ENCODE results near the gene TMEM167A.
"Not testable (repeated sequence)": the region's sequence is repeated elsewhere in the genome, so short reads cannot be mapped to it uniquely, and the experiment has no call there.

Gene TMEM167A

DNA sequence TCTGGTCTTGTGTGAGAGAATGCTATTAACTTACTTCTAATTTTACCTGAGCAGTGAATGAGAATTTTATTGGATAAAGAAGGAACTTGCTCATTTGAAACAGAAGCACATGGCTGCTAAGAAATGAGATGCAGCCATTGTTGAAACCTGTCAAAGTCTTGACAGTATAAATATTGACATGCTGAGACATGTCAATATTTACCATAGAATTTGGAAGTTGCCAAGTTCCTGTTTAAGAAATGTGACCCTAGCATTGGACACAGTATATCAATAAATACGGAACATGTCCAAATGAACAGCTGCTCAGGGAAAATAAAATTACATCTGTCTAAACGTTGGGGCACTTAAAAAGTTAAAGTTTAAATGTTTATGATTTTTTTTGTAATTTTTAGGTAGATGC is 7.9 kb upstream of the TMEM167A start:
- no peak for DNase-seq (ENCODE audit: low read depth)

DNA sequence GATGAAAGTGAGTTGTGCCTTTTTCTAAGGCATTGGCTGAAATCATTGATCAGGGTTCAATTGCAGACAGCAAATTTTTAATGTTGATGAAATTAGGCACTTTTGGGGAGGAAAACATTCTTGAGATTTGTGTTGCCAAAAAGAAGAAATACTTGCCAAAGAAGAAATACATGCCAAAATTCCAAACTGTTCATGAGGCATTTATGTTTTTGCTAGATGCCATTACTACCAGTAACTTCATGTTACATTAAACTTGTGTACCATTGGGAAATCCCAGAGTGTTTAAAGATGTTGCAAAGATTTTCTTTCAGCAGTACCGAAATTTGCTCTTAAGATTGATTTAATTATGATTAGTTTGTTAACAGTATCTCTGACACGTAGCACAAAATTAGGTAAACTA is 7.1 kb upstream of the TMEM167A start:
- no peak for DNase-seq (ENCODE audit: low read depth)

DNA sequence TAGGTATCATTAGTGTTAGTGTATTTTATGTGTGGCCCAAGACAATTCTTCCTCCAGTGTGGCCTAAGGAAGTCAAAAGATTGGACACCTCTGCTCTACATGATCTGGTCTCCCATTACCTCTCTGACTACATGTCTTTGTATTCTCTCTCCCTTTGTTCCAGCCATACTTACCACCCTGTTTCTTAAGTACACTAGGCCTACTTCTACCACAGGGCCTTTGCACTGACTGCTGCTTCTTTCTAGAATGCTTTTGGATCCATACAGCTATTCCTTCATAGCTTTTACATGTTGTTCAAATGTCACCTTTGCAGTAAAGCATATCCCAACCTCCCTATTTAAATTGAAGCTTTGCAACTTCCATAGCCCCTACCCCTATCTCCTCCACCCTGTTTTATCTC is 5.6 kb upstream of the TMEM167A start:
- no peak for DNase-seq (ENCODE audit: low read depth)

DNA sequence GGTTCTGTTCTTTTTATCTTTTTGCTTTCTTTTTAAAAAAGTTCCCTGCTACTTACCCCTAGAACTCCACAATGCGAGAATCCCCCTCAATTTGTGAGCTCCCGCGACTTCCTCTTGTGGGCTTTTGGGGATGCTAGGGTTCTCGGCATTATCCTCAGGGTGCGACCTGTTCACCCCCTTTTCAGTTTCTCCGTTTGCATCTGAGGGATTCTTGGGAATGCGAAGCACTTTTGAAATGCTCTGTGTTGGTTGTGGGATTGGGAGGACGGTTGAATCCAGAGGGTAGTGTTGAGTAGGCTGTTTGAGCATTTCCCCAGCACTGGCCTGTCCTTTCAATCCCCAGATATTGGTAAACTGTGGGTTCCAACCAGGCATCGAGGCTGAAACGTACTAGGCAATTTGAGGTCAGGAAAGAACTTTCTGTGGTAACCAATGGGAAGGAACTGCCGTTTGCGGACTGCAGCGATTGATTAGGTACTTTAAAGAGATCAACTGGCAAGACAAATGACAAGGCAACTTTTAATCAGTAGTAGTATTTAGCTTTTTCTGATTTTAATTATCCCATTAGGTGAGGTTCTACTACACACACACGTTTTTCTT is 568 bp upstream of the TMEM167A start:
- no peak for DNase-seq (ENCODE audit: low read depth)

DNA sequence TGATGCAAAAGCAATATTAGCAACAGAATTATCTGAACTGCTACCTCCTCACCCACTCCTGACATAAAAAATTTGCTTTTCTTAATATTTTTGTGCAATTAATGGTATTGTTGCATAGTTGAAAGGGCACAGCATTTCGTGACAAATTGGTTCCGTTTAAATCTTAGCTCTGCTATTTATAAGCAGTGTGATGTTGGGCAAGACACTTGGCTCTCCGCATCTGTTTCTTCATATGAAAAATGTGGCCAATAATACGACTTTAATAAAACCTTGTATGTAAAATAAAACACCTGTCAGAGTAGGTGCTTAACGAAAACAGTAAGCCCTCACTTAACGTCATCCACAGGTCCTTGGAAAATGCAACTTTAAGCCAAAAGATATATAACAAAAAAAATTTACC is 4.2 kb downstream of the TMEM167A start:
- no peak for DNase-seq (ENCODE audit: low read depth)

DNA sequence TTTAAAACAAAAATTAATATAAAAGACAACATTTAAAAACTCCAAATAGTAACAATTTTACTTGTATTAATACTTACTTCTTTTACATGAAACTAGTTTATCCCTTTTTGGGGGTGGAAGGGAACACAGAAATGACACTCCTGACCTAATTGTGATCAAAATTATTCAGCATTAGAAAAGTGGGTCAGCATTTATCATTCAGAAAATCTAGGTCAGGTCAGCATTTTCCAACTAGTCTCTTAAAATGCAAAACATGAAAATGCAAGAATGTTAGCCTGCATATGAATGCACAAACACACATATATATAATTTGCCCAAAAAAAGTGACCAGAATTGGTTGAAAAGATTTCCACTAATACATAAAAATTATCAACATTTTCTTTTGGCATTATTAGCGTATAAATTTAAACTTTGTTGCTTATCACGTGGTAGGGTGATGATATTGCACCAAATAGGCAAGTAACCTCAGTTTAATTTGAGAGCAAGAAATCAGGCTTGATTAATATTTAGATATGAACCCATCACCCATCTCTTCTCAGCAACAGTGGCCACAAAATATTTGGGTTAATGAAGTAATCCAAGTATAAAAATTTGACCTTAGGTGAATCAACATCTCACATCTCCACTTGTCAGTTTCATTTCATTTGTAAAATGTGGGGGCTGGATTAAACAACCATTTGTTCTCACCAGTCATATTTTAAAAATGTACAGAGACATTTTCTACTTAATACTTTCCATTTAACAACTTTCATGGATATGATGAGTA is 5.7 kb downstream of the TMEM167A start:
- DNase-seq (ENCODE audit: low read depth): no peak

DNA sequence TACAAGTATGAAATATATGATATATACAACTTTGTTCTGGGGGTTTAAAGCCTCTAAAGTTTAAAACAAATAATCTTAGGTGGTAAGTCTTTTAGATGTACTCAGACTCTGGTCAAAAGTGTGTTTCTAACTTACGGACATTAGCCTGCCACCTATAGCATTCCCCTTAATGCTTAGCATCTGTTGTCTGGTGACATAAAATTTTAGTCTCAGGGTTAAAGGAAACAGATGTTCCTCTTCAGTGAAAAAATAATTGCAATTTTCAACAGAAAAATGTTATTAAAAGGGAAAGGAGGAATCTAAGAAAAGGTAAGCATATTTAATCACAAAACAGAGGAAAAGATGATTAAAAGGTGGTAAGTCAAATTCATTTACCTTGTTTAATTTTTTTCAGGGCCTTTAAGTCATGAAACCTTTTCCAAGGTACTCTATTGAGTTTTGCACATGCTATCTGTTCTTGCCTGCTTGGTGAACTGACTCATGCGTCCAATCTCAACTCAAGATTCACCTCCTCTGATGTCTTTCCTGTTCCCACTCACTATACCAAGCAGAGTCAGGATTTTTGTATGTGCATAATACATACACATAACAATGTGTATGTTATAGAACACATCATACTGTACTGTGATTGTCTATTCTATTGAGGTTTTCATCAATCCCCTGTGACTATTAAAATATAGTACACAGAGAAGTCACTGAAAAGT is 7.9 kb downstream of the TMEM167A start:
- DNase-seq (ENCODE audit: low read depth): no peak

DNA sequence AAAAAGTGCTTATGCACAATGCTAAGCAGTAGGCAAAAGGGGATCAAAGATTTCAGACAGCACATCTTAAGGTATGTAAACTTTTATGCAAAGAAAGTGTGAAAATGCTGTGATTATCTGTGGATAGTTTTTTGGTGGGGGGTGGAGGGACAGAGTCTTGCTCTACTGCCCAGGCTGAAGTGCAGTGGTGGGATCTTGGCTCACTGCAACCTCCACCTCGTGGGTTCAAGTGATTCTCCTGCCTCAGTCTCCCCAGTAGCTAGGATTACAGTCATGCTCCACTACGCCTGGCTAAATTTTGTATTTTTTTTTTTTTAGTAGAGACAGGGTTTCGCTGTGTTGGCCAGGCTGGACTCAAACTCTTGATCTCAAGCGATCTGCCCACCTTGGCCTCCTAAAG is 9.8 kb downstream of the TMEM167A start:
- DNase-seq (ENCODE audit: low read depth): not testable (repeated sequence)

DNA sequence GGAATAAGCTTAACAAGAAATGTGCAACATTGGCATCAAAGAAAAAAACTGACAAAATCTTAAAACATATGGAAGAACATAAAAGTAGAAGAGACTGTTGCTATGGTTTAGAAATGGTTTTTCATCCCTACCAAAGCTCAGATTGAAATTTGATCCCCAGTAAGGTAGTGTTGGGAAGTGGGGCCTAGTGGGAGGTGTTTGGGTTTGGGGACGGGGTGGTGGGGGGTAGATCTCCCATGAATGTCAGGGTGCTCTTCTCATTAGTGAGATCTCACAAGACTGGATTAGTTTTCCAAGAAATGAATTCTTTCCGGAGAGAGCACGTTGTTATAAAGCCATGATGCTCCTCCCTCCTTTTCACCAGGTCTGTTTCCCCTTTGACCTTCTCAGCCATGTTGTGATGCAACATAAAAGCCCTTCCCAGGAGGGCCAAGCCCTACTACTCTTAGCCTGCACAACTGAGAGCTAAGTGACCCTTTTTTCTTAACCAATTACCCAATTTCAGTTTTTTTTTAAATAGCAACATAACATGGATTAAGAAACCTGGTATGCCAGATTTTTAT is 10.6 kb downstream of the TMEM167A start:
- no peak for DNase-seq (ENCODE audit: low read depth)

DNA sequence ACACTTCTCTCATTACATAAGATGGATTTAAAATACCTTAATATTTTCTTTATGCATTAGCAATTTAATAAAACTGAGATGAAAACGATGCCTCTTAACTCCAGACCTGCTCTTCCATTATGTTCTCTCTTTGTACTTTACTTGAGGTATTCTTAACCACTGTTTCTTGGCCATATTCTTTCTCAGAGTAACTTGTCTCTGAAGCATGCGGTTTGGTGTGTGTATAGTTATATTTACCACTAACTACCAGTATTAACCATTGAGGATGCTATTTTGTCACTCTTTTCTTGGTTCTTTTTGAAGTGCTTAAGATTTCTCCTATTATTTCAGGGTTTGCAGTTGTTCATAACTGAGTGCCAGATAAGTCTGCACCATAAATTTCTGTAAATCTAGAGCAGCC is 17.9 kb downstream of the TMEM167A start:
- DNase-seq (ENCODE audit: low read depth): no peak

DNA sequence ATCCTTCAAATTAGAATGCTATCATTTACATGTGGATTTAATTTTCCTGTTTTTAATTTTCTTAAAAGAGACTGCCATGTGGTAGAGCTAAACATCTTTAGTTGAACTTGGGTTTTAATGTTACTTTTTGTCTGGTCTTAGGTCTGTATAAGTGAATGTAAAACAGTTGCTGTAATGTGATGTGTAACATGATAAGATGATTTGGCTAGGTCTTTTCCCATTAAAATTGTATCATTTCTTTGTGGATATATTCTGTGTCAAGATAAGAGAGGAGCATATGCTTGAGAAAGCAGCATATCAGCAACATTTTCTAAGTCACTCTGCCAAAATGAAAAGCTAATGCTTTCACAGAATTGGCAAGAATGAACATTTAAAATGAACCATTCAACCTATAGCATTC is 18.5 kb downstream of the TMEM167A start:
- DNase-seq (ENCODE audit: low read depth): no peak

DNA sequence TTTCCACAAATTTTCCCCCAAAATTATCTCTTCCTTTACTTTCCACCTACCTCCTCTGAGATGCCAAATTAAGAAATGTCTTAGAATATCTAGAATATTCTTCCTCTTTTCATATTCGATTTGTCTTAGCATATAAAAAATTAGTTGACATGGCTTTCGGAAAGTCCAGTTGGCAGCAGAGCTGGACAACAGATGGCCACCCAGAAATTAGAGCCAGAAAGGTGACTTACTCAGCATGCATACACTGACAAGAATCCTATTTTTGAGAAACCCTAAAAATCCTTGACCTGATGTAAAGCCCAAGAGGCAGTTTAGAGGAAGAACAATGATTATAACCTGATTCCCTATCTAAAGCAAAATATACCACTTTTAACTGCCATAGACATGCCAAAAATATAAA is 22.0 kb downstream of the TMEM167A start:
- no peak for DNase-seq (ENCODE audit: low read depth)

DNA sequence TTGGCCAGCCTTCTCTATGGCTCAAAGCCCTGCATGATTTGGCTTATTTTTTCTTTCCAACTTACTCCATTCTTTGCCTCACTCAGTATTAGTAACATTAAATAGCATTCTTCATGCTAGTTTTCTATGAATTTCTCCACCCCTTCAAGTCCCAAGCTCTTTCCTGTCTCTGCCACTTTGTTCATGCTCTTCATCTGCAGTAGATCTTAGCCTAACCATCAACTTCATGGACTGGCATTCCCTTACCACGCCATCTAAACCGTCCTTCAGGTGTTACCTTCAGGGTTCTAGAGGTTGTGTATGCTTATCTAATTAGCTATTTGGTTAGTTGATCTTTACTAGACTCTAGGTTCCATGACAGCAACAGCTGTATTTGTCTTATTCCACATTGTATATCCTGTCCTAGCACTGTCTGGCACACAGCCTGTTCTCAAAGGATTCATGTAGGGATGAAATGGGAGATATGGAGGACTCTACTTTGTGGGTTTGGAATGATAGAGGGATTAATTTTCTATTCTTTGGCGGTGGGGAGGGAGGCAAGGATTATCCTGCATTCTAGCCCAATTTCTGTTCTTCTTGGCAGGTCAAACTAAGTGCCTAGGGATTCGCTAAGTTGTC is 26.4 kb downstream of the TMEM167A start:
- no peak for DNase-seq (ENCODE audit: low read depth)

DNA sequence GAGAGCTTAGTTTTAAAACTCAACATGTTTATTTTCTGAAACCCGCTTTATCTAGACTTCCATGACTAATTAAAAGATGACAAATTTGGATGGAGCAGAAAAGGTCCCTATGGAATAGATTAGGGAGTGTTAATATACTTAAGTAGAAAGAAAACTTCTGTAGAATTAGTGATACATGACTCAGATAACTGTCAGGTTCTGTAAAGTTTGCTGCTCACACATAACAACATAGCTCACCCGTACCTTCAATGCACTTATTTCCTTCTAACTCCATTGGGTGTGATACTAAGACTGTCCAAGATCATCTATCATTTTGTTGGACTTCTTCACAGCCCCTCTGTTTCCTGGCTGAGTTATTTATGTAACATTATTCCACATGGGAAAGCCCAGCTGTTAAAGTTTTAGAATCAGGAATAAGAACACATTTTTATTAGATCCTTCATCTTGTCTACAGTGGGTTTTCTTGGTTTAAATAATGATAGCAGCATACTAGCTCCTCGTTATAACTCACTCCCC is 27.8 kb downstream of the TMEM167A start:
- no peak for DNase-seq (ENCODE audit: low read depth)

DNA sequence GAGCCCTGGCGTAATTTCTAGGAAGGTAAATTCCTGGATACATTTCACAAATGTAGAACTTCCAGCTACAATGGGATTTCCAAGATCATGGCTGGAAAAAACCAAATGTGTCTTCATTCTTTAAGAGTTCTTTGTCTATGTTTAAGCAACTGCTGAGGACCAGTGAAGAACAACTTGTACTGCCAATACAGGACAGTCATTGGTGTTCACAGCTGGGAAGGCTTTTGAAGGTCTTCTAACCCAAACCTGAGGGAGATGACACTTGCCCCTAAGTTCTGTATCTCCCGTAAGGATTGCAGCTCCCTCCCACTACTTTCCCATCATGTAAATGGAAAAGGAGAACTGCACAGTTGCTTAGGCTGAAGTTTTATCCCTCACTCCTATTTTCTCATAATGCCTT is 28.4 kb downstream of the TMEM167A start:
- DNase-seq (ENCODE audit: low read depth): no peak

DNA sequence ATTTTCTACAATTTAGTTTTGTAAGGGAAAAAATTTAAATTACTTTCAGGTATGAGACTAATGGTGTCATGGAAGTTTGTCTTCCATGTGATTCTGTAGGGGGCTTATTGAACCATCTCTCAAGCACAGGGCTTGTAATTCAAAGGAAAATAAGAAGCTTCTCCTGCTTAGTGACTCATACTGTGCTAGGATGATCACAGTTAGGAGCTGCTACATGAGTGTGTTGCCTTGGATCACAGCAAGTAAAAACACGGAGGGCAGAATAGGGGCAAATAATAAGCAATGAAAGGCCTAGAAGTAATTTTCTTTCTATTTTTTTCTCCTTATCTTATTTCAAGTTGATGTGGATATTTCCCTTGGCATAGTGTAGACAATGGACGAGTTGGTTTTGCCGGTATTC is 28.9 kb downstream of the TMEM167A start:
- DNase-seq (ENCODE audit: low read depth): no peak

DNA sequence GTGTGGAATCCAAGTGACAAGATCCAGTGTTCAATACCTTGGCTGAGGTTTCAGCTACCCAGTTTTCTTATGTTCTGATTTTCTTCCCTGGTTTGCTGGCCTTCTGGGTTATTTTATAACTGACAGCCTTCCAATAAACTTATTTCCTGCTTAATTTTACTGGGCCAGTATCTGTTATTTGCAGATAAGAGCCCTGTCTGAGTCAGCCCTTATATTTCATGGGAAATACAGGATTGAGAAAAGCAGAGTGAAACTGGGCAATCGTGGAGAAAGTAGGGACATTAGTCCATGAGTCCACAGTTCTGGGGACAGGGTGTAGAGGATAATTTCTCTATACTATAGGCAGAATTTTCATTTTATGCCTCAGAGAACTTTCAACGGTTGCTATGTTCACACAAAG is 32.3 kb downstream of the TMEM167A start:
- DNase-seq (ENCODE audit: low read depth): no peak

DNA sequence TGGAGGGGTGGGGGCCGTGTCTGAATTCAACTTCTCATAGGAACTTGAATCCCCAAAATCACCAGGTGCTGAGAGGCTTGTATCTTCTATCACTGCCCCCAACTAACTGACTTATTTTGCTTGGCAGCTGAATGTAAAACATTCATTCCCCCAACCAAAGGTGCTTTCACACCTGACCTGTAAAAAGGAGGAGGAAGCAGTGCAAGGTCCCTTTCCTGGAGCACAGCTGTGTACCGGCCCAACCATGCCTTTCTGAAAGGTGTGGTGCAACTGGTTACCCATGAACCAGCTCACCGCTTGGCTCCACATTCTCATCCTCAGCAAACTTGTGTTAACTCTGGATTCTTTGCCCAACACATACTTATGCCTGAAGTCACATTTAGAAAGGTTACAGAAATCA is 34.7 kb downstream of the TMEM167A start:
- no peak for DNase-seq (ENCODE audit: low read depth)

DNA sequence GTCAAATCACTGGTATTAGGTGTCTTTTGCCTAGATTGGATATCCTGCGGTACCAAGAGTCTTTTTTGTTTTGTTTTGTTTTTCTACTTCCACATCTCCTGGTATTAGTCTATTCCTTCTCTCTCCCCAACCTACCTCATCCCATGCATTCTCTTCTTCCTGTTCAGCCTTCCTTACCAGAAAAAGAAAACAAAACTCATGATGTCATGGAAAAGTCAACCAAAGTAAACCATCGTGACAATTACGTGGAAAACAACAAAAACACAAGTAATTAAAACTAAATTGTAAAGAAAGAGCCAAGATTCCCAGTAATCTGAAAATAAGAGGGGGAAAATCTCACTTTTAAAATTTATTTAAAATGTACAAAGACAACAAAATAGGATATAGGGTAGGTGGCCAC is 38.3 kb downstream of the TMEM167A start:
- DNase-seq (ENCODE audit: low read depth): no peak

DNA sequence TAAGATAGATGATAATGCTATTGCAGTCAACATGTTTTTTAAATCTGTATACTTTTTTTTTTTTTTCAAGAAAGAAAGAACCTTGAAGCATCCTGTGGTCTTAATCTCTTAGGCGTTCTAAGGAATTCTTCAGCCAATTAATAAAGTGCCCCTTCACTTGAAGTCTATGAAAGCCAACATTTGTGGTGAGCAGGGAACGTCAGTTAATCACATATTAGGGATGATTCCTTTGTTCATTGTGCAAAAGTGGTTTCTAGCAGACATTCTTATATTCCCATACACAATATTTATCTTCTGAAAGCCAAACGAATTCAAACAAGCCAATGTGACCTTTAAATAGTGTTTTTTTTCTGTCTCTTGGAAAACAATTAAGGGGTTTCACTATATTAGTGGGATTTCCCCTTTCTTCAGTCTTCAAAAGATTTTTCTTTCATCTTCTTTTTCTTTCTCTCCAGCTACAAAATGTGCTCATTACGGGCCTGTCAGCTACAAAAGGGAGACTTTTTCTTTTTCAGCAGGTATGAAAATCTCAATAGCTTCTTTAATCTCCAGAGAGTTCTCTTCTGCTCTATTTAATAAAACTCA is 40.1 kb downstream of the TMEM167A start:
- no peak for DNase-seq (ENCODE audit: low read depth)

DNA sequence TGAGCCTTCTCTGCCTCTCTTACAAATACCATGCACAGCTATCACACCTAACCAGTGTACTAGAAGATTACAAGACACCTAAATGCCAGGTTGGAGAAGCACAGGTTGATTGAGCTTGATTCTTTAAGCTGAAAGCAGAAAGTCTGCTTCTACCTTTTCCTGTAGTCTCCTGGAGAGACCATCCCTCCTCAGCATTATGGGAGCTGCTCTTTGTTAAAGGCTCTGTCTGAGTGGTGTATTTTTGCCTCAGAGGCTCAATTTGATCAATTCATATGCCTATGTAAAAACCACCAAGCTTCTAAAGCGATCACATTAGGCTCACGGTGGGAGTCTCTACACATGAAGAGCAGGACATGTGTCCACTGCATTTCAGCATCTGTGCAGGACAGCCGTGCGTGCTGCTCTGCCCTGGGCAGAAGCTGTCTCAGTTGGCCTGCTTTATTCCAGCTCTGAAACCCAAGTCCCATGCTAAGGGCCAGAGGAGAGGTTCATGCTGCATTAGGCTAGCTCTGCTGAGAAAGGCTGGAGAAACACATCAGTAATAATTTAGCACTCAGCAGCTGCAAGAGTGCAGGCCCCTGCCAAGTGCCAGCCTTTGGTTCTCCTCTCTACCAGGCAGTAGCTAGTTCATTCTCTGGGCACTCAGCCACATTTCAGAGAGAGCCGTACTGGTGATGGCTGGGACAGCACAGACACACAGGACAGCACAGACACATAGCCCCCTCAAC is 41.7 kb downstream of the TMEM167A start:
- DNase-seq (ENCODE audit: low read depth): no peak

All from activated T-cell treated with anti-CD3 and anti-CD28 coated beads for 24 hours (primary cell).